Measurements from ENCODE around the gene HDAC4.

DNA sequence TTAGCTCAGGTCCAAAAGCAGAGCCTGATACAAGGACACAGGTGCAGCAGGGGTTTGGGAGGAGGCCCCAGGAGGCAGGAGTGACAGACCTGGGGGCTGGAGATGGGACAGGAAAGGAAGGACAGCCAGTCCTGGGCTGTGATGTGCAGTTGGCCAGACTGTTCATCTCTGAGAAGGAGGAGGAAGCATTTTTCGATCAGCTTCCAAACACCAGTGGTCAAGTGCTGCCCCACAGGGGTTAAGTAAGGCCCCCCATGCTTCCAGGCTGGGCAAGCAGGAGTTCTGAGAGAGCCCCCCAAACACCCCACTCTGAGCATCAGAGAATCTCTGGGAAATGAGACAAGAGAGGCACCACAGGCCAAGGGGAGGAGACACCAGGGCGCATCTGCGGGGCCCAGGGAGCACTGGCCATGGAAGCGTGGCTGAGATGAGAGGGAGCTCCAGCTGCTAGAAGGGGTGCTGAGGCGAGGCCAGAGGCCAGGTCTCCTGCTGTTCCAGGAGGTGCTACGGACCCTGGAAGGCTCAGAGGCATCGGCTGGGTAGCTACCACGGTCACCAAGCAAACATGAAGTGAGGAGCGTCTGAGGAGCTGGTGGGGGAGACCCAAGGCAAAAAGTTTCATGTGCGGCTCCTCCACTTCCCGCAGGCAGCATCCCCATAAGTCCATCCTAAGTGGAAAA lies 5.6 kb upstream of the HDAC4 start:
- no peak for TF ChIP-seq POLR2AphosphoS5 (IDR thresholded peaks at IDR 0.05; ENCODE audit: control insufficient read depth, insufficient read depth, low read depth, low read length)
- TF ChIP-seq RUNX1 (IDR thresholded peaks at IDR 0.05; ENCODE audit: low read depth): no peak
- TF ChIP-seq, protein P1, sequence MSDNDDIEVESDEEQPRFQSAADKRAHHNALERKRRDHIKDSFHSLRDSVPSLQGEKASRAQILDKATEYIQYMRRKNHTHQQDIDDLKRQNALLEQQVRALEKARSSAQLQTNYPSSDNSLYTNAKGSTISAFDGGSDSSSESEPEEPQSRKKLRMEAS (CRISPR knock-in tag; IDR thresholded peaks at IDR 0.05): no peak
- no peak for TF ChIP-seq RBM17 (IDR thresholded peaks at IDR 0.05; ENCODE audit: borderline replicate concordance, low read depth, low read length)
- TF ChIP-seq, protein P2, sequence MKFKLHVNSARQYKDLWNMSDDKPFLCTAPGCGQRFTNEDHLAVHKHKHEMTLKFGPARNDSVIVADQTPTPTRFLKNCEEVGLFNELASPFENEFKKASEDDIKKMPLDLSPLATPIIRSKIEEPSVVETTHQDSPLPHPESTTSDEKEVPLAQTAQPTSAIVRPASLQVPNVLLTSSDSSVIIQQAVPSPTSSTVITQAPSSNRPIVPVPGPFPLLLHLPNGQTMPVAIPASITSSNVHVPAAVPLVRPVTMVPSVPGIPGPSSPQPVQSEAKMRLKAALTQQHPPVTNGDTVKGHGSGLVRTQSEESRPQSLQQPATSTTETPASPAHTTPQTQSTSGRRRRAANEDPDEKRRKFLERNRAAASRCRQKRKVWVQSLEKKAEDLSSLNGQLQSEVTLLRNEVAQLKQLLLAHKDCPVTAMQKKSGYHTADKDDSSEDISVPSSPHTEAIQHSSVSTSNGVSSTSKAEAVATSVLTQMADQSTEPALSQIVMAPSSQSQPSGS (CRISPR knock-in tag; IDR thresholded peaks at IDR 0.05): no peak
- no peak for TF ChIP-seq NFIC (IDR thresholded peaks at IDR 0.05)
- no peak for TF ChIP-seq MYC (IDR thresholded peaks at IDR 0.05; ENCODE audit: low read depth, low read length)
- no peak for TF ChIP-seq MYC (CRISPR knock-in tag; IDR thresholded peaks at IDR 0.05; ENCODE audit: borderline replicate concordance, low read depth)
- no peak for TF ChIP-seq SP2 (IDR thresholded peaks at IDR 0.05; ENCODE audit: extremely low read depth, low read depth, low read length, poor library complexity, severe bottlenecking)
- no peak for TF ChIP-seq POLR2A (conservative IDR thresholded peaks at IDR 0.05)
- TF ChIP-seq SNRNP70 (optimal IDR thresholded peaks at IDR 0.05; ENCODE audit: low read depth, low read length): no peak
- TF ChIP-seq SIN3A (IDR thresholded peaks at IDR 0.05; ENCODE audit: borderline replicate concordance in 2 of 2, control insufficient read depth in 1 of 2, low read depth in 2 of 2, low read length in 2 of 2): no peak
- TF ChIP-seq SIRT6 (IDR thresholded peaks at IDR 0.05; ENCODE audit: low read depth, low read length): no peak
- TF ChIP-seq ZBTB26 (CRISPR knock-in tag; IDR thresholded peaks at IDR 0.05): no peak
